DMS 273 (cell line): ENCODE data around the gene STK4.

ENCODE experiments used
- DNase-seq: peaks from one replicate; lab custom pipeline; 2025; ENCODE audit not compliant: unreplicated experiment; lab: John Stamatoyannopoulos, UW

Gene STK4

GRCh38 chr20:45080867-45081624 lies 114.7 kb downstream of the STK4 start:
- peak; percentile 58 for DNase-seq

- DNase-seq, result no peak
Measured at GRCh38 chr20:45082468-45082867, 116.2 kb downstream of the STK4 start.

- DNase-seq, result no peak
Measured at GRCh38 chr20:45083127-45083526, 116.8 kb downstream of the STK4 start.

GRCh38 chr20:45085289-45085688 lies 119.0 kb downstream of the STK4 start:
- DNase-seq, result no peak

GRCh38 chr20:45085867-45086266 lies 119.6 kb downstream of the STK4 start:
- no peak for DNase-seq

- DNase-seq, result no peak
Measured at GRCh38 chr20:45087097-45087790, 120.9 kb downstream of the STK4 start.

GRCh38 chr20:45087814-45088213 lies 121.5 kb downstream of the STK4 start:
- no peak for DNase-seq

GRCh38 chr20:45088247-45088646 lies 121.9 kb downstream of the STK4 start:
- DNase-seq, result no peak

- no peak for DNase-seq
Measured at GRCh38 chr20:45090481-45090880, 124.2 kb downstream of the STK4 start.

- peak; percentile 51 for DNase-seq
Measured at GRCh38 chr20:45091366-45091765, 125.1 kb downstream of the STK4 start.

GRCh38 chr20:45092898-45093297 lies 126.6 kb downstream of the STK4 start:
- no peak for DNase-seq

GRCh38 chr20:45094201-45094600 lies 127.9 kb downstream of the STK4 start:
- DNase-seq, result no peak

GRCh38 chr20:45094864-45095574 lies 128.7 kb downstream of the STK4 start:
- no peak for DNase-seq

GRCh38 chr20:45095805-45096238 lies 129.5 kb downstream of the STK4 start:
- peak; percentile 83 for DNase-seq

GRCh38 chr20:45096781-45097180 lies 130.5 kb downstream of the STK4 start:
- DNase-seq, result no peak

- no peak for DNase-seq
Measured at GRCh38 chr20:45097485-45098102, 131.3 kb downstream of the STK4 start.

- DNase-seq, result peak; percentile 77
Measured at GRCh38 chr20:45098103-45098773, 131.9 kb downstream of the STK4 start.

- DNase-seq, result no peak
Measured at GRCh38 chr20:45100563-45101245, 134.4 kb downstream of the STK4 start, which contains the start of gene KCNS1. TSS of gene KCNS1 (minus strand) at chr20:45101127. CDS start at chr20:45099236, 1,891 bp downstream.

- no peak for DNase-seq
Measured at GRCh38 chr20:45101333-45101850, 135.1 kb downstream of the STK4 start.

GRCh38 chr20:45103072-45103471 lies 136.8 kb downstream of the STK4 start:
- no peak for DNase-seq
